ENCODE data around the gene ATXN10.
A peak's percentile ranks its signal among the peaks of the same experiment; 100 is the strongest.

DNA sequence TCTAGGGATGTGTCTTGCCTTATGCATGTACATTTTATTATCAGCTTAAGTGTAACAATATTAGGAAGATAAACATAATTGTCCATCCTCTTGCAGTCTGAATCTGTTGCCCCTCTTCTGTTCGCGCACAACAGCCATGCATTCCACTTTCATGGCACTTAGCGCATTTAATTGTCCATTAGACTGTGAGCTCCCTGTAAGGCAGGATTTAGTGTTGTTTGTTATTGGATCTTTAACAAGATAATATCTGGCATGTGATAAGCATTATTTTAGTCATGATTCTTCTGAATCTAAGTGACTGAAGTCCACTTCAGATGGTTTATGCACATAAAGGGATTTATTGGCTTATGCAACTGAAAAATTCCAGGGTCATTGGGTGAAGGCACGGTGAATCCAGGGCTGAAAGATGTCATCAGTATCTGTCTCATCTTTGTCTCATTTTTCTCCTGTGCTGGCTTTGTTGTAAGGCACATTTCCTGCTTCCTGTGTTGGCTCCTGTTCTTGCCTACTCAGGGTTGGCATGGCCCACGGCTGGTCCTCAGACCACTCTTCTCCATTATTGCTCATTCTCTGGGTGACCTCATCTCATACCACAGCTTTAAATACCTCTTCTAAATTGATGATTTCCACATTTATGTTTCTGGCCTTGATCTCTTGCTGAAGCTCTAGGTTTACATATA, 37.6 kb downstream of the ATXN10 start:
- TF ChIP-seq, protein P1, sequence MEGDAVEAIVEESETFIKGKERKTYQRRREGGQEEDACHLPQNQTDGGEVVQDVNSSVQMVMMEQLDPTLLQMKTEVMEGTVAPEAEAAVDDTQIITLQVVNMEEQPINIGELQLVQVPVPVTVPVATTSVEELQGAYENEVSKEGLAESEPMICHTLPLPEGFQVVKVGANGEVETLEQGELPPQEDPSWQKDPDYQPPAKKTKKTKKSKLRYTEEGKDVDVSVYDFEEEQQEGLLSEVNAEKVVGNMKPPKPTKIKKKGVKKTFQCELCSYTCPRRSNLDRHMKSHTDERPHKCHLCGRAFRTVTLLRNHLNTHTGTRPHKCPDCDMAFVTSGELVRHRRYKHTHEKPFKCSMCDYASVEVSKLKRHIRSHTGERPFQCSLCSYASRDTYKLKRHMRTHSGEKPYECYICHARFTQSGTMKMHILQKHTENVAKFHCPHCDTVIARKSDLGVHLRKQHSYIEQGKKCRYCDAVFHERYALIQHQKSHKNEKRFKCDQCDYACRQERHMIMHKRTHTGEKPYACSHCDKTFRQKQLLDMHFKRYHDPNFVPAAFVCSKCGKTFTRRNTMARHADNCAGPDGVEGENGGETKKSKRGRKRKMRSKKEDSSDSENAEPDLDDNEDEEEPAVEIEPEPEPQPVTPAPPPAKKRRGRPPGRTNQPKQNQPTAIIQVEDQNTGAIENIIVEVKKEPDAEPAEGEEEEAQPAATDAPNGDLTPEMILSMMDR (IDR thresholded peaks at IDR 0.05) = no peak
- TF ChIP-seq POLR2AphosphoS5 (IDR thresholded peaks at IDR 0.05) = peak; percentile 35
- TF ChIP-seq POLR2A (IDR thresholded peaks at IDR 0.05) = no peak

Data from gastroesophageal sphincter (tissue), 3 donors.